Fibroblast of mammary gland (primary cell): ENCODE results near the gene SBNO1.
"Not testable (repeated sequence)": the region's sequence is repeated elsewhere in the genome, so short reads cannot be mapped to it uniquely, and the experiment has no call there.

ENCODE experiments used
- DNase-seq: peaks from one replicate; pipeline ENCODE4 v3.0.0-alpha.2; 2010; ENCODE audit warnings: low read depth
- H3K4me3 ChIP-seq: 2 replicates; pipeline ENCODE4 v1.5.1; 2011; ENCODE audit warnings: low read depth, mild to moderate bottlenecking, low read length, moderate library complexity; ENCODE audit not compliant: control insufficient read depth
- TF ChIP-seq, protein P1 (sequence below): conservative IDR thresholded peaks from 2 replicates; pipeline ENCODE4 v1.5.1; 2011; ENCODE audit warnings: low read depth, low read length, inconsistent platforms; ENCODE audit not compliant: control insufficient read depth, insufficient read depth

The SBNO1 gene

GRCh38 chr12:123335490-123335889 lies 29.2 kb downstream of the SBNO1 start:
- TF ChIP-seq, protein P1, sequence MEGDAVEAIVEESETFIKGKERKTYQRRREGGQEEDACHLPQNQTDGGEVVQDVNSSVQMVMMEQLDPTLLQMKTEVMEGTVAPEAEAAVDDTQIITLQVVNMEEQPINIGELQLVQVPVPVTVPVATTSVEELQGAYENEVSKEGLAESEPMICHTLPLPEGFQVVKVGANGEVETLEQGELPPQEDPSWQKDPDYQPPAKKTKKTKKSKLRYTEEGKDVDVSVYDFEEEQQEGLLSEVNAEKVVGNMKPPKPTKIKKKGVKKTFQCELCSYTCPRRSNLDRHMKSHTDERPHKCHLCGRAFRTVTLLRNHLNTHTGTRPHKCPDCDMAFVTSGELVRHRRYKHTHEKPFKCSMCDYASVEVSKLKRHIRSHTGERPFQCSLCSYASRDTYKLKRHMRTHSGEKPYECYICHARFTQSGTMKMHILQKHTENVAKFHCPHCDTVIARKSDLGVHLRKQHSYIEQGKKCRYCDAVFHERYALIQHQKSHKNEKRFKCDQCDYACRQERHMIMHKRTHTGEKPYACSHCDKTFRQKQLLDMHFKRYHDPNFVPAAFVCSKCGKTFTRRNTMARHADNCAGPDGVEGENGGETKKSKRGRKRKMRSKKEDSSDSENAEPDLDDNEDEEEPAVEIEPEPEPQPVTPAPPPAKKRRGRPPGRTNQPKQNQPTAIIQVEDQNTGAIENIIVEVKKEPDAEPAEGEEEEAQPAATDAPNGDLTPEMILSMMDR, result no peak
- DNase-seq, result no peak

DNA sequence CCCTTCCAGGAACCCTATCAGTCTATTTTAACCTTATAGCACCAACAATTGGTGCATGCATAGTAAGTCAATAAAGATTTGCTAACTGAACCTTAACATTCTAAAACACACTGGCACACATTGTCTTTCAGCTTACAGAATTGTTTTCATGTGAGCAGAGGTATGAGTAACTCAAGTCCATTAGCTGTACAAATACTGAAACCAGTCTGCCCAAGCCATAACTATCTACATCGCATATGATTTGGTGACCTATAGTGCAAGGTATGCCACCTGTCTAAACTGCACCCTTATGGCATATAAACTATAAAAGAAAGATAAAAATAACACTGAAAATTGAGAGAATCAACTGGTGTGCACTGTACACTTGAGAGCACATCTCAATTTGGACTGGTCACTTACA lies 34.8 kb downstream of the SBNO1 start:
- TF ChIP-seq, protein P1, result no peak
- H3K4me3 ChIP-seq, result no peak overlapping the region
- no peak for DNase-seq

More at GRCh38 chr12:123335490-123335889, 29.2 kb downstream of the SBNO1 start:
- H3K4me3 ChIP-seq, result no peak overlapping the region

DNA sequence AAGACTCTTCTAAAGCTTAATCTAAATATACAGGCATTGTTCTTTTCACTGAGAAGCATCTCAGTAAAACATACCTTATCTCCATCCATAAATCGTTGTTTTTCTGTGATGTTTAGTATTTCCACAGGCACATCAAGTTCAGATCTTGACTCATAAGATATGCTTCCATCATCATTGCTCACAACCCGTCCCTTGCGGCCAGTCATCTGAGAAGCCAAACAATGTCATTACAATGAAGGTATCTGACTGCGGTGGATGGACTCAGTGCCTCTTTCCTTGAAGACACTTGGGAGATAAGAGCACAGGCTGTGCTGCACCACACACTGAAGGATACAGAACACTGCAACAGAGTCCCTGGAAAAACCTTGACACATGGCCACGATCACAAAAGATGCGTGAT lies 44.8 kb downstream of the SBNO1 start:
- no peak overlapping the region for H3K4me3 ChIP-seq
- TF ChIP-seq, protein P1, result no peak
- no peak for DNase-seq

DNA sequence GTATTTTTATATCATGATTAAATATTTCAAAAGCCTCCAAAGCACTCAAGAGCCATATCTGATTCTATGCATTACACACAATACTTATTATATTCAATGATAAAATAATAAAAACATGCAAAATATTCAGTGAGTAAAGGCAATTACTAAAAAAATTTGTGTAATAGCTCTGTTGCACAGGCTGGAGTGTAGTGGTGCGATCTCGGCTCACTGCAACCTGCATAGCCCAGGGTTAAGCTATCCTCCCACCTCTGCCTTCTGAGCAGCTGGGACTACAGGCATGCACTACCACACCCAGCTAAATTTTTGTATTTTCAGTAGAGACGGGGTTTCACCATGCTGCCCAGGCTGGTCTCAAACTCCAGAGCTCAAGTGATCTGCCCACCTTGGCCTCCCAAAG lies 45.4 kb downstream of the SBNO1 start:
- H3K4me3 ChIP-seq, result no peak overlapping the region
- no peak for DNase-seq
- TF ChIP-seq, protein P1, result no peak

DNA sequence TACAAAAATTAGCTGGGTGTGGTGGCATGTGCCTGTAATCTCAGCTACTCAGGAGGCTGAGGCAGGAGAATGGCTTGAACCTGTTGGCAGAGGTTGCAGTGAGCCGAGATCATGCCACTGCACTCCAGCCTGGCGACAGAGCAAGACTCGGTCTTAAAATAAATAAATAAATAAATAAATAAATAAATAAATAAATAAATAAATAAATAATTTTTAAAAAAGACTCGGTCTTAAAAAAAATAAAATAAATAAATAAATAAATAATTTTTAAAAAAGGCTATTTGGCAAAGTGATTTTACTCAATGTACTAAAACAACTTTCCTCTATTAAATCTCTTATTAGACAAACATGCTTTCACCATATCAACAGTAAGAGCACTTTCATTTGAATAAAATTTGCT lies 51.6 kb downstream of the SBNO1 start:
- H3K4me3 ChIP-seq, DNase-seq: not testable (repeated sequence)

GRCh38 chr12:123306200-123306599 lies 58.4 kb downstream of the SBNO1 start:
- DNase-seq, result no peak
- TF ChIP-seq, protein P1, result no peak
- no peak overlapping the region for H3K4me3 ChIP-seq

DNA sequence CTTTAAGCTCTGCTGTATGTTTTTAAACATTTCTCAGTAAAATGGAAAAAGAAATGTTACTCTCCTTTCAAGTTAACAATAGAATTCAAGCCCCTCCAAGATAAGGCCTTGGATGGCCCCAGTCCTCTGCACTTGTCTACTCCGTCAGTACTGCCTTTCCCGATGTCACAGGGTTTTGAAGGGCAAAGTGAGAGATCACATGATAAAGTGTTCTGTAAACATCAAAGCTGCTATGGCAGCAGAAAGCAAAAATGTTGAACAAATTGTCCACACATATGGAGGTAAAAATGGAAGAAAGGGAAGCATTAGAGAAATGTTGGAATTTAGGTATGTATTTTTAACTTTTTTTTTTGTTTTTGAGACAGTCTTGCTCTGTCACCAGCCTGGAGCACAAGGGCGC lies 59.5 kb downstream of the SBNO1 start:
- no peak for DNase-seq
- H3K4me3 ChIP-seq, result no peak overlapping the region
- TF ChIP-seq, protein P1, result no peak
